Body of pancreas (tissue), 4 donors: ENCODE results near the gene CTDSPL. TPM values are rescaled to one million over a fixed set of nuclear protein-coding genes. Genes with fewer than 3 reads are reported as not detected.

Source experiments
- ATAC-seq: fragments of 150-250 bp; one replicate; pipeline ENCODE4 v1.9.1; 2016
- DNase-seq, 4 donors: peaks; one replicate each; pipeline ENCODE4 v3.0.0-alpha.2; 2019
- H3K27ac ChIP-seq, 4 donors: fragments of 200-600 bp; sonication (generic); 1 replicate in 3 of 4; 2 replicates in 1 of 4; pipeline versions ENCODE4 v1.5.1 to v1.6.1; 2016 to 2019; ENCODE audit warnings: mild to moderate bottlenecking in 1 of 4, mixed read lengths in 1 of 4, moderate library complexity in 1 of 4
- H3K27me3 ChIP-seq, 2 donors: fragments of 200-600 bp; sonication (generic); one replicate each; pipeline ENCODE4 v1.6.0; 2016; ENCODE audit warnings: mild to moderate bottlenecking in 1 of 2
- H3K36me3 ChIP-seq, 2 donors: fragments of 200-600 bp; sonication (generic); replicated peaks in 1 of 2; 2 replicates each; pipeline ENCODE4 v1.5.1; 2016; ENCODE audit warnings: low read depth in 2 of 2; ENCODE audit not compliant: insufficient read depth in 1 of 2
- H3K4me1 ChIP-seq: fragments of 200-600 bp; sonication (generic); one replicate; pipeline ENCODE4 v1.6.0; 2016
- H3K4me3 ChIP-seq, 2 donors: fragments of 200-600 bp; sonication (generic); 1 replicate in 1 of 2; 2 replicates in 1 of 2; pipeline ENCODE4 v1.5.1; 2016 to 2019
- H3K9me3 ChIP-seq, 3 donors: fragments of 200-600 bp; sonication (generic); 1 replicate in 2 of 3; 2 replicates in 1 of 3; pipeline ENCODE4 v1.5.1; 2016
- POLR2A ChIP-seq, 3 donors: fragments of 450-650 bp; IDR thresholded peaks; one replicate each; pipeline ENCODE4 v1.6.1; 2016; ENCODE audit warnings: antibody characterized with exemption in 3 of 3, mild to moderate bottlenecking in 2 of 3
- WGBS, 2 donors: methylation state at CpG; one replicate each; pipeline ENCODE4 v1.1.5; 2017; 5-methylcytosine and 5-hydroxymethylcytosine counted together
- intact Hi-C: fragments of 100-400 bp; cut with DNase I; formaldehyde crosslinking; loops from one replicate; pipeline ENCODE4 v1.15.1; 2023
- total RNA-seq, 2 donors: library from RNA; depleted of rRNA; stranded (reverse); fragments of >200 nt; gene quantifications; one replicate each; pipeline ENCODE4 v1.1.0, GENCODE V29; 2016
- TF ChIP-seq, protein P1 (sequence below), 7 experiments: fragments of 450-650 bp in 4 of 7; fragments of 200-600 bp in 3 of 7; sonication (generic) in 3 of 7; IDR thresholded peaks; one replicate each; pipeline ENCODE4 v1.5.1; 2016 to 2019; ENCODE audit warnings: antibody characterized with exemption in 7 of 7

Gene CTDSPL
- total RNA-seq, 2 donors from 2014 or later: 23.6 to 25.4 TPM

DNA sequence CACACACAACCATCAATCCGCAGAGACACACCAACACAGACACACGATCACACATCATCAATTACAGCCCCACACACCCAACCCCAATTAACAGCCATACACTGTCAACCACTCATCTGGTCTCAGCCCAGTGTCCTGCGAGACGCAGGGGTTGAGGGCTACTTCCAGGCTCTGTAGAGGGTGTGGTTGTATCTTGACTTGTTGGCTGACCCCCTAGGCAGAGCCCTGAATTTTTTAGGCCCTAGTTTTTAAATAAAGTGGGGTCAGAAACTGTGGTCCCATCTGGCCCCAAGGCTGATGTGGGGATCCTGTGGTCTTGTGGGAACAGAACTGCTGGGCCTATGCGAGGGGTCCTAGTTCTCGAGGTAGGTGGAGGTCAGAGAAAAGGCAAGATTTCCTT is 138.2 kb downstream of the CTDSPL start:
- peaks cover 48% of the 10 kb centered on the region for H3K4me1 ChIP-seq
- H3K4me3 ChIP-seq: no peak overlapping the region
- H3K9me3 ChIP-seq: no peaks in the 10 kb centered on the region
- no peaks in the 10 kb centered on the region for H3K27me3 ChIP-seq
- no peaks in the 10 kb centered on the region for H3K36me3 ChIP-seq
- ATAC-seq (no peak), DNase-seq (peak in 2 of 4 donors; percentile 6 to 7)
- intact Hi-C loops: no loop called here
- H3K27ac ChIP-seq: no peak overlapping the region
- TF ChIP-seq, protein P1, sequence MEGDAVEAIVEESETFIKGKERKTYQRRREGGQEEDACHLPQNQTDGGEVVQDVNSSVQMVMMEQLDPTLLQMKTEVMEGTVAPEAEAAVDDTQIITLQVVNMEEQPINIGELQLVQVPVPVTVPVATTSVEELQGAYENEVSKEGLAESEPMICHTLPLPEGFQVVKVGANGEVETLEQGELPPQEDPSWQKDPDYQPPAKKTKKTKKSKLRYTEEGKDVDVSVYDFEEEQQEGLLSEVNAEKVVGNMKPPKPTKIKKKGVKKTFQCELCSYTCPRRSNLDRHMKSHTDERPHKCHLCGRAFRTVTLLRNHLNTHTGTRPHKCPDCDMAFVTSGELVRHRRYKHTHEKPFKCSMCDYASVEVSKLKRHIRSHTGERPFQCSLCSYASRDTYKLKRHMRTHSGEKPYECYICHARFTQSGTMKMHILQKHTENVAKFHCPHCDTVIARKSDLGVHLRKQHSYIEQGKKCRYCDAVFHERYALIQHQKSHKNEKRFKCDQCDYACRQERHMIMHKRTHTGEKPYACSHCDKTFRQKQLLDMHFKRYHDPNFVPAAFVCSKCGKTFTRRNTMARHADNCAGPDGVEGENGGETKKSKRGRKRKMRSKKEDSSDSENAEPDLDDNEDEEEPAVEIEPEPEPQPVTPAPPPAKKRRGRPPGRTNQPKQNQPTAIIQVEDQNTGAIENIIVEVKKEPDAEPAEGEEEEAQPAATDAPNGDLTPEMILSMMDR (IDR thresholded peaks at IDR 0.05): no peak
- TF ChIP-seq POLR2A (IDR thresholded peaks at IDR 0.05): no peak
- 84 to 90% methylated on average over 6 of the region's 6 CpGs for WGBS, 2 donors

- Histone ChIP-seq H3K27ac (peak overlapping the region in 1 of 4 donors; percentile 3), H3K9me3 (no peaks in the 10 kb centered on the region), H3K4me1 (peaks cover 53% of the 10 kb centered on the region), H3K27me3 (no peaks in the 10 kb centered on the region), H3K36me3 (no peaks in the 10 kb centered on the region), H3K4me3 (no peak overlapping the region)
- intact Hi-C loops: no loop called here
- DNase-seq (peak in 1 of 4 donors; percentile 12), ATAC-seq (no peak)
- 90 to 94% methylated on average over 5 to 6 of the region's 6 CpGs for WGBS, 2 donors
- TF ChIP-seq POLR2A (IDR thresholded peaks at IDR 0.05): no peak
- TF ChIP-seq, protein P1 (IDR thresholded peaks at IDR 0.05): no peak
Measured at GRCh38 chr3:38000242-38000916, 138.7 kb downstream of the CTDSPL start.

- no peaks in the 10 kb centered on the region for H3K27me3 ChIP-seq
- 91 to 97% methylated on average over 5 to 6 of the region's 6 CpGs for WGBS, 2 donors
- ATAC-seq (no peak), DNase-seq (peak in 1 of 4 donors; percentile 8)
- TF ChIP-seq POLR2A (IDR thresholded peaks at IDR 0.05): no peak
- TF ChIP-seq, protein P1 (IDR thresholded peaks at IDR 0.05): no peak
- H3K36me3 ChIP-seq: no peaks in the 10 kb centered on the region
- H3K4me3 ChIP-seq: no peak overlapping the region
- H3K4me1 ChIP-seq: peaks cover 59% of the 10 kb centered on the region
- no peaks in the 10 kb centered on the region for H3K9me3 ChIP-seq
- intact Hi-C loops: no loop called here
- H3K27ac ChIP-seq: peak overlapping the region in 3 of 4 donors; percentile 3 to 40 (median 12)
Measured at GRCh38 chr3:38000965-38001455, 139.3 kb downstream of the CTDSPL start.

DNA sequence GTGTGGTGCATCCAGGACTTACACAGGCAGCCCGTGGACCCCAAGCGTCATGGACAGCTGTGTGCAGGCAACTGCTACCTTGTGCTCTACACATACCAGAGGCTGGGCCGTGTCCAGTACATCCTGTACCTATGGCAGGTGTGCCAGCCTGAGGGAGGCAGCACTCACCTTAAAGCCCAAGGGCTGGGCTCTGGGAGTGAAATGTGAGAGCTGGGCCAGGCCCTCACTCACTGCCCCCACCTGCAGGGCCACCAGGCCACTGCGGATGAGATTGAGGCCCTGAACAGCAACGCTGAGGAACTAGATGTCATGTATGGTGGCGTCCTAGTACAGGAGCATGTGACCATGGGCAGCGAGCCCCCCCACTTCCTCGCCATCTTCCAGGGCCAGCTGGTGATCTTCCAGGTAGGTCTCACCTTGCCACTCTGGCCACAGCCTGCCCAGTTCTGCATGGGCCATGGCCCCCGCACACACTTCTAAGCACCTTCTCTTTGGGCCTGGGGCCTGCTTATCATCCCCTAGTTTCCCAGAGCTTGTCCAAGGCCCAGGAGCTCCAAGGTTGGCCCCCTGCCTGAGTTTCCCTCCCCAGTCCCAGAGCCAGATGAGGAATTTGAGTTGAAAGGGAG is 139.9 kb downstream of the CTDSPL start:
- ATAC-seq (no peak), DNase-seq (peak in 3 of 4 donors; percentile 38 to 85 (median 78))
- WGBS, 2 donors: 75 to 82% methylated on average over 2 to 9 of the region's 9 CpGs
- Histone ChIP-seq H3K9me3 (no peaks in the 10 kb centered on the region), H3K4me1 (peaks cover 61% of the 10 kb centered on the region), H3K27ac (peak overlapping the region in 3 of 4 donors; percentile 3 to 40 (median 12)), H3K4me3 (no peak overlapping the region), H3K27me3 (no peaks in the 10 kb centered on the region), H3K36me3 (no peaks in the 10 kb centered on the region)
- intact Hi-C loops: no loop called here
- TF ChIP-seq POLR2A (IDR thresholded peaks at IDR 0.05): no peak
- TF ChIP-seq, protein P1 (IDR thresholded peaks at IDR 0.05): peak in 5 of 7 experiments; percentile 21 to 46 (median 24)
